Kidney capillary endothelial cell (primary cell): Measurements from ENCODE around the gene MERTK.
"Not testable (repeated sequence)": the region's sequence is repeated elsewhere in the genome, so short reads cannot be mapped to it uniquely, and the experiment has no call there.

Source experiments
- DNase-seq: peaks from one replicate; pipeline ENCODE4 v3.0.0-alpha.2; 2018; ENCODE audit warnings: low spot score

The MERTK gene

DNA sequence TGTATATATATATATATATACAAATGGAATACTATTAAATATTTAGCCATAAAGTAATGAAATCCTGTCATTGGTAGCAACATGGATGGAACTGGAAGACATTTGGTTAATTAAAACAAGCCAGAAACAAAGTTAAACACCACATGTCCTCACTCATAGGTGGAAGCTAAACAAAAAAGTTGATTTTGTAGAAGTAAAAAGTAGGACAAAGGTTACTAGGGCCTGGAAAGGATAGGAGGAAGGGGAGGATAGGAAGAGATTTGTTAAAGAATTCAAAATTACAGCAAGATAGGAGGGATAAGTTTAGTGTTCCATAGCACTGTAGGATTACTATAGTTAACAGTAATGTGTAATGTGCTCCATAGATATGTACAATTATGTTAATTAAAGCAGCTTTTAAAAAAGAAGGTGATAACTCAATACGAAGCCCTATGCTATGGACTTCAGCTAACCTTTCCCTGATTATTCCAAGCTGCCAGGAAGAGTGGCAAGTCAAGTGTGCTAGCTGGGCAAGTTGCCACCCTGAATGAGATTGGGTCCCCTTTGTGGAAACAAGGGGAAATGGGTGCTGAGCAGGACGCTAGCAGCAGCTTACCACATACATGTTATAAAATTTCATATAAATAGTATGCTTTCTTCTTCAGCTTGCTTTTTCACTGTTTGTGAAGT, 12.3 kb downstream of the MERTK start:
- no peak for DNase-seq

DNA sequence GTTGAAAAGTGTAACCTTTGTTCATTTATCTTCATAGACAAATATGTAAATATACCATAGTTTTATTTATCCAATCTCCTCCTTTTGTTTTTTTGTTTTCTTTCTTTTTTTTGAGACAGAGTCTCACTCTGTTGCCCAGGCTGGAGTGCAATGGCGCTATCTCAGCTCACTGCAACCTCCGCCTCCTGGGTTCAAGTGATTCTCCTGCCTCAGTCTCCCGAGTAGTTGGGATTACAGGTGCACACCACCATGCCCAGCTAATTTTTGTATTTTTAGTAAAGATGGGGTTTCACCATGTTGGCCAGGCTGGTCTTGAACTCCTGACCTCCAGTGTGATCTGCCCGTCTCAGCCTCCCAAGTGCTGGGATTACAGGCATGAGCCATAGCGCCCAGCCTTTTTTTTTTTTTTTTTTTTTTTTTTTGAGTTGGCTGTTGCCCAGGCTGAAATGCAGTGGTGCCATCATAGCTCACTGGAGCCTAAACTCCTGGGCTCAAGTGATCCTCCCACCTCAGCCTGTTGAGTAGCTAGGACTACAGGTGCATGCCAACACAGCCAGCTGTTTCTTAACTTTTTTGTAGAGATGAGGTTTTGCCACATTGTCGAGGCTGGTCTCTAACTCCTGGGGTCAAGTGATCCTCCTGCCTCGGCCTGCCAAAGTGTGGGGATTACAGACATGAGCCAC, 13.0 kb downstream of the MERTK start:
- not testable (repeated sequence) for DNase-seq

GRCh38 chr2:111912547-111912946, 14.1 kb downstream of the MERTK start:
- DNase-seq: no peak

DNA sequence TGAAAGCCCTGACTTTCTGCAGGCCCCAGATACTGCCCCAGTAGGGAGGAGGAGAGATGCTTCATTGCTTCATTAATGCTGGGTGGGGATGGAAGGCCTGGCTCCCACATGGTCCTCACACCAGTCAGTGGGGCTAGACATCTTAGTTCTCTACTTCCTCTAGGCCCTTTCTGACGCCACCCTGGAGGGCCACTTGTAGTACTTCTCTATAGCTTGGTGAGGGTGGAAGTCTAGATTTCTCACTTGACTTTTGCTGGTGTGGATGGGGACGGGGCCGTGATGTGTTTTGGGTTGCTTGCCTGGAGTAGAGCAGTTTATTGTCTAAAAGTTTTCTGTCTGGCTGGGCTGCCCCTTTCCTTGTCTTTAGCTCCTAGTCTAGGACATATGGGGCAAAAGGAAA, 18.7 kb downstream of the MERTK start:
- no peak for DNase-seq

DNA sequence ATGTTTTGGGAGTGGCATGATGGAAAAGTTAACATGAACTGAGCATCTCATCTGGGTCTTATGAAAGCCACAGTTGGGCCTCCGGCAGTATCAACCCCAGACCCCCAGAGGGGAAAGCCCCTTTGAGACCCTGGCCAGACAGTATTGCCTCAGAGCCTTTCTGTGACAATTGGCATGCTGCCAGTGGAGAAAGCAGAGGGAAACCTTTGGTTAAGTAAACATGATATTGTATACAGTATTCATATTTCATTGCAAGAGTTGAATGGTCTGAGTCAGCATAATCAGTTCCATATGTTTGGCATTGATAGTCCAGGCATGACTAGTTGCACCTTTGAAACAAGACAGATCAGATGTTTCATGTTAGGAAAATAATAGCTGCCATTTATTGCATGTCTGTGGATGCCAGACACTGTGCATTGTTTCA, 20.0 kb downstream of the MERTK start:
- DNase-seq: no peak

DNA sequence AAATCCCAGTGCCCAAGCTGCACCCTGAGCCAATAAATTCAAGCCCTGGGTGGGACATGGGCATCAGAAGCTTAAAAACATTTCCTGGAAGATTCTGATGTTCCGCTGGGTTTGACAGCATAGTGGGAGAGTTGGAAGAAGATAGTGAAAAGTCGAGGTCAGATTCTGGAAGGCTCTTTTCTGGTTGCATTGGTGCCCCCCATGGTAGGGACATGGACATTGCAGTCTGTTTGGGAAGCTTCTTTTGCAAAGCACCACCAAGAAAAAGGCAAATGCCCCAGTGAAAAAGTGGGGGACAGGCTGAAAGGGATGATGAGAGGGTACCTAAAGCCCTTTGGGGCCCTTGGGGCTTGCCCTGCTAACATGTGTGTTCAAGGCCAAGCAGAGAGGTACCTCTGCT, 21.0 kb downstream of the MERTK start:
- DNase-seq: no peak

DNA sequence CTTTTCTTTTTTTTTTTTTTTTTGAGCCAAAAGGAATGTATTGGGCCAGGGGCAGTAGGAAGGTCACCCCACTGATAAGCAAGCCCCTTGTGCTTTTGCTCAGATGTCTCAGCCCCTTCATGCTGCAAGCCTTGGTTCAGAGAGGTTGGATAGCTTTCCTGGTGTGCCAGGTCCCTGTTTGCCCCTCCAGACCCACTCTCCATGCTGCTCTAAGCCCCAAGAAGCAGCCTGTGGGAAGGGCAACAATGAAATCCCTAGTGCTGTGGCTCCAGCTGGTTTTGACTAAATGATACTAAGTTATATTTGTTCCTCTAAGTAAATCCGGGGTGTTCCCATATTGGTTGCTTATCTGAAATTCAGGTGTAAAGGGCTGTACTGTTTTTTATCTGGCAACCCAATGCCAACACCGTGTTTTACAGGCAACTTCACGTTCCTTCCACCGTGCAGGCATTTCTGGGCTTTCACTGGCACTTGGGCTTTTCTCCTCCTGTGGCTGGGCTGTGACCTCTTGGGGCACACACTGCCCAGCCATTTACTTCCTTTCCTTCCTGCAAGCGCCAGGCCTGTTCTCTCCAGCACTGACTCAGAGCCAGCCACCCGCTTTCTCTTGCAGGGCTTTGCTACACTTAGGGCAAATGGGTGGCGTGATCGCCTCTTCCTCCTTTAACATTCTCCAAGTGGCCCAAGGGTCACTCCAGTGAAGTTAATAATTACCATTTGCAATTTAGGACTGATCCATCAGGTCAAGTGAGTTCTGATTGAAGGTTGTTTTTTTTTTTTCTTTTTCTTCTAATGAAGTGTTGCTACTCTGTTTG, 21.6 kb downstream of the MERTK start:
- peak; percentile 50 for DNase-seq

DNA sequence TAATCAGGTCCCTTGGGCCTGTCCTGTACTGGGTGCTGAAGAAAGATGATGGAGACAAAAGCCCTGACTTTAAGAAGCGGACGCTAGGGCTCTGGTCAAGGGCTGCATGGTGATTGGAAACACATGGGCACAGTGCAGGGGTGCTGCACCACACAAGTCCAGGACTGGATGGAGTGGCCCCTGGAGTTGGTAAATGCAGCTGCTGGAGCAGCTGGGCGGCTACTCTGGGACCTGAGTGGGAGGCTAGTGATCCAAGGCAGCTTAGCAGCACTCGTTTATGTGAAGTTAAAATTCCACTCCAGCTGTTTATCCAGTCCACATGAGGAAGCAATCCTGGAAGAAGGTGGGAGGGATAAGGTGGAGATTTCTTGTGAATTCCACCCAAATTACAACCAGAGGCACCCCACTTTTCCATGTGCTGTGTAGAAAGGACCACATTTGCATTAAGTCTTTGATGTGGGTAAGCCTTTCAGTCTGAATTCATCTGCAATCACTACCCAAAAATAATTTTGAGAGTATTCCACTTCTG, 24.9 kb downstream of the MERTK start:
- no peak for DNase-seq

GRCh38 chr2:111924617-111925107, 26.3 kb downstream of the MERTK start:
- no peak for DNase-seq

DNA sequence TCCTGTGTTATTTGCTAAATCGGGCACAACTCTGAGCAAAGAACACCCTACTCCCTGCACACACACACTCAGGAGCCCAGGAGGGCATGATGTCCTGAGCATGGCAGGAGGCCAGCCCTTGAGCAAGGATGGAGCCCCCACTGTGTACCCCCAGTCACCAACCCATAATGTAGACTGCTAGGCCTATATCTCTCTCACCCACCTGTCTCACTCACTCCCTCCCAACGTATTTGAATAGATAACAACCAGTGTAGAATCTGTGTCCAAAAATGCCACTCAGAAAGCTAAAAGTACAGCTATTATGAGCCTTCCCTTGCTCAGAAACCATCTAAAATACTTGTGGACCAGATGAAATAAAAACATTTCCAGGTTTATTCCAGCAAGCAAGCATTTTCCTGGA, 29.3 kb downstream of the MERTK start:
- DNase-seq: no peak

DNA sequence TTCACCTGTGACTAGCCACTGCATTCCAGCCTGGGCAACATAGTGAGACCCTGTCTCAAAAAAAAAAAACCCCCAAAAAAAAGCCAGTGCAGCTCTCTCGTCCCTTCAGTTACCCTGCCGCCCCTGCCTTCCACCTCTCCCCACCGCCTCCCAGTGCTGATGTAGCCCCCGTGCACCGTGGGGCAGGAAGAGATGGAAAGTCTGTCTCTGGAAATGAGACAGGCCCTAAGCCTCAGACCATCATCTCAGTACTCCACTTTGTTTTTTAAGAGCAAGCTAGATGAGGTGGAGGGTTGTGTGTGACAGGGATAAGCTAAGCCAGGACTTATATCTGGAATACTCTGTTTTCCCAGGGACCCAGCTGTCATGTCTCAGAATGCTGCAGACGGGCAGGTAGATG, 32.0 kb downstream of the MERTK start:
- DNase-seq: no peak

DNA sequence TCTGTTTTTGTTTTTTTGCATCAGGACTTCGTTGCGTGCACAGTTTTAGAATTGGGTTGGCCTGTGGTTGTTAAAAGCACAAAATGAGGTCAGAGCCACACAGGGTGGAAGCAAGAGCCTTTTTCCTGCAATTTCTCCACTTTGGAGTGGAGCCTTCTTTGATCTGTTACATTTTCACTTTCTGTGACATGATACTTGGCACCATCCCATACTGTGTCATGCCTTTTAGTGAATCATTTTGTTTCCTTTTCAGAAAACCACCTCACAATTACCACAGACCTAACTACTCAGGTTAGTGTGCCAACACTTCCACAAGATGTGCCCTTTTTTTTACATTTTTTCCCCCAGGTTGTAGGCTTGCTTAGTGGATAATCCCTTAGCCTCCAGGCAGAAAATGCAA, 32.5 kb downstream of the MERTK start:
- peak; percentile 44 for DNase-seq

DNA sequence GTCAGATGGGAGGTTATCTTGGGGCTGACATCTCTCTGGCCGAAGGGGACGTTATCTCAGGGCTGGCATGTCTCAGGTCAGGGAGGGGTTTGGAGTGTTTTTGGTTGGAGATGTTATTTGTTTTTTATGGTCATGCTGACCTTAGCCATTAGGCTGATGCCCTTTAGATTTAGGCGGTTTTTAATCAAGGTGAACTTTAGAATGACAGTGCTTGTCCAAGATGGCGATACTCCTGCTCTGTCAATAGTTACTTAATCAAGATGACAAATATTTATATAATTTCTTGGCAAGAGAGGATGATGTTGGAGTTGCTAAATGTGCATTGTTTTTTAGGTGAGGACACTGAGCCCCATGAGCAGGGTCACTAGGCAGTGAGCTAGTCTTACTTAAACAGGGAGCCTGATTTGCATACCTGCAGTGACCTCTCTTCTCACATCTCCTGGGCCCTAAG, 34.5 kb downstream of the MERTK start:
- DNase-seq: no peak

DNA sequence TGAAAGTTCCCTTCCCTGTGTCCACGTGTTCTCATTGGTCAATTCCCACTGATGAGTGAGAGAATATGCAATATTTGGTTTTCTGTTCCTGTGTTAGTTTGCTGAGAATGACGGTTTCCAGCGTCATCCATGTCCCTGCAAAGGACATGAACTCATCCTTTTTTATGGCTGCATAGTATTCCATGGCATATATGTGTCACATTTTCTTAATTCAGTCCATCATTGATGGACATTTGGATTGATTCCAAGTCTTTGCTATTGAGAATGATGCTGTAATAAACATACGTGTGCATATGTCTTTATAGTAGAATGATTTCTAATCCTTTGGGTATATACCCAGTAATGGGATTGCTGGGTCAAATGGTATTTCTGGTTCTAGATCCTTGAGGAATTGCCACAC, 35.5 kb downstream of the MERTK start:
- not testable (repeated sequence) for DNase-seq

- no peak for DNase-seq
These were observed 38.5 kb downstream of the MERTK start for GRCh38 chr2:111936881-111937280.

GRCh38 chr2:111938392-111938791, 40.0 kb downstream of the MERTK start:
- no peak for DNase-seq

DNA sequence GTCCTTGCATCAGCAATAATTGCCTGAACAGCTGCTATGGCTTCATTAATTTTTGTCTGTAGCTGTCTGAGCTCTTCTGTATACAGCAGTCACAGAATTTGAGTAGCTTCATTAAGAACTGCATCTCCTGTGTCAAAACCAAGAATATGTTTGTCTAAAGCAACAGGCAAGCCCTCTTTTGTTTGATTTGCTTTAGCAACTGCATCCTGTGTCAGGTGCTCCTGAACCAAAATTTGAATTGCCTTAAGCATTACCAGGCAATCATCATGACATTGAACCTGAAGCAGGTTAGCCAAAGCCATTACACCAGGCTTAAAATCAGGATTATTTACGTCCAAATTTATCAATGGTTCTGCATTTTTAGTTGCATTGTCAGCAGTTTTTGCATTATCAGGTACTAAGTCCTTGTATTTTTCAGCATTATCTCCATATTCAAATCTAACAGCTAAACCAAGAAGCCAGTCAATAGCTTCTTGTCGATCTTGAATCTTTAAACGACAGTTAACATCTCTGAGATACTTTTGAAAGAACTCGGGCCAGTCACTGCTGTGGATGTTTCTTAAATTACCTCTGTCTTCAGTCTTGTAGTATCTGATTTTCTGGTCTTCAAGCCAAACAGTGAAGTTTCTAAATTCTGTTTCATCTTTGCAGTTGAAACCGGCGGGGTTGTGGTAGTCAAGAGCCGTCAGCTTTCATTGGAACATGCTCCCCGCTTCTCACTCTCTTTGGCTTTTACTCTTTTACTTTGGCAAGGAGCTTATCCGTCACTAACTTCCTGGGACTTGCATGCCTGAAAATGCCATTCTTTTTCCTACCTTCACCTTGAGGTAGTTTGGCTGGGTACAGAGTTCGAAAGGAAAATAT, 42.2 kb downstream of the MERTK start:
- no peak for DNase-seq

GRCh38 chr2:111941531-111941930, 43.1 kb downstream of the MERTK start:
- DNase-seq: peak; percentile 39

GRCh38 chr2:111944531-111945210, 46.3 kb downstream of the MERTK start:
- no peak for DNase-seq

DNA sequence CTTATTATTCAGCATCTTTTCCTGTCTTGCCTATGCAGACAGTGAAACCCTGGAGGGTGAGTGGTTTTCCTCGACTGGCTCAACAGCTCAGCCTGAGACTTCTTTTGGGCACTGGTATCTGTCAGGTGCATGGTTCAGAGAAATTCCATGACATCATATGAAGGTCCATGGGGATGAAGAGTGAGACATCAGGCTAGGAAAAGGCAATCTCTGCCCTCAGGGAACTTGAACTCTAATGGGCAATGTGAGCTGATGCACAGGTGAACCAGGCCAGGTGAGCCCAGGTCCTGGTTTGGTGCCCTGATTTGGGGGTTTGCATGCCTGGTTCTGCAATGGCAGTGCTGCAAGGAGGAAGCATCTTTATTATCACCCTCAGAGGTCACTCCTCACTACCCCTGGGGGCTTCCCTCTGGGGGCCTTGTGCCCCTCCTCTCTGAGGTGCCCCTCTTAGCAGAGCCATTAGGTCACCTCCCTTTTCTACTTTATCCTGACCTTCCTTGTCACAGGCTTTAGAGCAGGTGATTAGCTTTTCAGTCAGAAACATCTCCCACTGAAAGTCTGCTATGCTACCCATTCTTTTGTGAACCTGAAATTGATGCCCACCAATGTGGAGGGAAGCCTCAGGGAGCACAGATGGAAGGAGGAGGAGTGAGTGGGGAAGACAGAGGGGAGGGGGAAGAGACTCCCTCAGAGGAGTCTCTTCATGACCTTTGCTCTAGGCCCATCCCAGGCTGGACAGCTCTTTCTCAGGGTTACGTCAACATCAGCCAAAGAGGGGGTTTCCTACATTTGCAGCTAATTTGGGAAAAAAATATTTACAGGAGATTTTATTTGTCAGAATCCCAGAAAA, 47.3 kb downstream of the MERTK start:
- no peak for DNase-seq
